OCI-LY7 (cell line): Measurements from ENCODE around the gene TMEM107. TPM values are rescaled to one million over a fixed set of nuclear protein-coding genes. Genes with fewer than 3 reads are reported as not detected.
A peak's percentile ranks its signal among the peaks of the same experiment; 100 is the strongest.

ENCODE experiments used
- BruUV-seq: library from RNA; stranded (reverse); fragments of 400-500 nt; replicated peaks from 2 replicates; lab custom pipeline; 2021; lab: Mats Ljungman, UMichigan
- CTCF ChIA-PET: fragments of 300-600 bp; sonication (Branson Sonifier 250); formaldehyde crosslinking; loops from one replicate; lab custom pipeline; 2022; ENCODE audit warnings: antibody characterized with exemption; ENCODE audit not compliant: unreplicated experiment; lab: Charles Lee
- POLR2A ChIA-PET: fragments of 300-600 bp; sonication (Branson Sonifier 250); formaldehyde crosslinking; loops from one replicate; lab custom pipeline; 2022; ENCODE audit warnings: antibody characterized with exemption; lab: Charles Lee
- DNase-seq: peaks from one replicate; pipeline ENCODE4 v3.0.0-alpha.2; 2015; ENCODE audit warnings: low spot score
- H2AFZ ChIP-seq: fragments of 200-600 bp; sonication (generic), shearing (Covaris generic); 2 replicates; pipeline ENCODE4 v1.6.1; 2014; ENCODE audit warnings: mild to moderate bottlenecking, antibody characterized with exemption, low read length, moderate library complexity
- H3K27ac ChIP-seq: fragments of 200-600 bp; sonication (generic); 2 replicates; pipeline ENCODE4 v1.5.1; 2014; ENCODE audit warnings: mixed run types, low read depth, mild to moderate bottlenecking, moderate library complexity, low read length, inconsistent platforms; ENCODE audit not compliant: poor library complexity, severe bottlenecking
- H3K36me3 ChIP-seq: fragments of 200-600 bp; sonication (generic); 2 replicates; pipeline ENCODE4 v1.6.1; 2014; ENCODE audit warnings: mild to moderate bottlenecking, antibody characterized with exemption, low read length, moderate library complexity, mixed read lengths; ENCODE audit not compliant: insufficient read depth
- H3K4me1 ChIP-seq: fragments of 200-600 bp; sonication (generic); 2 replicates; pipeline ENCODE4 v1.5.1; 2014; ENCODE audit warnings: mild to moderate bottlenecking, low read length; ENCODE audit not compliant: insufficient read depth, poor library complexity, severe bottlenecking
- H3K4me2 ChIP-seq: fragments of 200-600 bp; sonication (generic); 2 replicates; pipeline ENCODE4 v1.6.1; 2014; ENCODE audit warnings: mild to moderate bottlenecking, low read length
- H3K4me3 ChIP-seq: fragments of 200-600 bp; sonication (generic); 2 replicates; pipeline ENCODE4 v1.5.1; 2014; ENCODE audit warnings: mild to moderate bottlenecking, low read depth, low read length; ENCODE audit not compliant: poor library complexity, severe bottlenecking
- H3K79me2 ChIP-seq: fragments of 200-600 bp; sonication (generic); 2 replicates; pipeline ENCODE4 v1.6.1; 2016; ENCODE audit warnings: low read depth, mild to moderate bottlenecking, low read length, moderate library complexity, mixed read lengths; ENCODE audit not compliant: insufficient read depth
- H3K9me2 ChIP-seq: fragments of 200-600 bp; sonication (generic); 2 replicates; pipeline ENCODE4 v1.6.1; 2016; ENCODE audit warnings: mild to moderate bottlenecking, low read length, mixed read lengths; ENCODE audit not compliant: insufficient read depth
- H3K9me3 ChIP-seq: fragments of 200-600 bp; sonication (generic); 2 replicates; pipeline ENCODE4 v1.6.1; 2014; ENCODE audit warnings: mild to moderate bottlenecking, mixed run types, low read length, mixed read lengths
- H4K20me1 ChIP-seq: fragments of 200-600 bp; sonication (generic); 2 replicates; pipeline ENCODE4 v1.6.1; 2014; ENCODE audit warnings: mild to moderate bottlenecking, antibody characterized with exemption, low read length, moderate library complexity, mixed read lengths; ENCODE audit not compliant: insufficient read depth
- CTCF ChIP-seq: fragments of 200-600 bp; sonication (generic); conservative IDR thresholded peaks from 2 replicates; pipeline ENCODE4 v1.5.1; 2014; ENCODE audit warnings: mild to moderate bottlenecking, antibody characterized with exemption, low read length, moderate library complexity, mixed read lengths
- EZH2phosphoT487 ChIP-seq: fragments of 200-600 bp; sonication (generic); IDR thresholded peaks from 2 replicates; pipeline ENCODE4 v1.6.1; 2018; ENCODE audit warnings: low read depth, borderline replicate concordance, mild to moderate bottlenecking, mixed run types, antibody characterized with exemption, low read length, moderate library complexity, mixed read lengths
- intact Hi-C: fragments of 100-400 bp; cut with micrococcal nuclease; formaldehyde crosslinking; loops from one replicate; pipeline ENCODE4 v1.10.0; 2022; ENCODE audit not compliant: unreplicated experiment
- microRNA-seq: library from miRNA; unstranded; fragments of <30 nt; microRNA quantifications from one replicate; pipeline ENCODE4 v1.2.0, GENCODE V29; 2022; ENCODE audit warnings: borderline replicate concordance
- total RNA-seq, 2 experiments: library from RNA; depleted of rRNA in 1 of 2; stranded (reverse); fragments of >200 nt in 1 of 2; shearing (Covaris generic) in 1 of 2; gene quantifications; 2 replicates each; pipeline ENCODE4 v1.2.3, GENCODE V29; 2014 to 2022

TMEM107 gene
- total RNA-seq, 2 experiments from 2014 or later = 43.9 to 57.0 TPM

GRCh38 chr17:8122924-8123694 lies 53.1 kb downstream of the TMEM107 start:
- no peaks in the 10 kb centered on the region for H3K79me2 ChIP-seq
- H3K4me1 ChIP-seq = peaks cover 56% of the 10 kb centered on the region

More at GRCh38 chr17:8122924-8123694, 53.1 kb downstream of the TMEM107 start:
- TF ChIP-seq EZH2phosphoT487 (no peak), CTCF (no peak)
- ChIA-PET POLR2A (no interaction called here), CTCF (no interaction called here)
- intact Hi-C loops = loop anchor here (5.0 kb wide), 2 partner anchors 164 to 286 kb away; partner anchors contain the start of gene RANGRF
- Histone ChIP-seq H3K36me3 (no peaks in the 10 kb centered on the region), H4K20me1 (0 out of 2 replicates have a peak, but pooled peaks cover 3% of the 10 kb centered on the region), H3K4me2 (peak overlapping the region; percentile 98), H2AFZ (no peak overlapping the region), H3K9me3 (no peaks in the 10 kb centered on the region), H3K9me2 (no peaks in the 10 kb centered on the region), H3K27ac (no peak overlapping the region), H3K4me3 (peak overlapping the region; percentile 79)
- no TSS peak for BruUV-seq
- peak; percentile 37 for DNase-seq

Small RNA genes within 50 kb of the gene (microRNA-seq; reads per million reads assigned to microRNA genes)
- gene MIR4521 = 1,646 reads per million, percentile 85 among the genes with 10 or more reads in this experiment
- gene MIR6883 = not detected

Other genes starting within 250 kb of the TMEM107 start
- 4.3 and 5.6 TPM in 2 replicates for gene KCNAB3, start 246.5 kb downstream of the TMEM107 start, total RNA-seq (2014; rRNA removed; shearing (Covaris generic))
- 14.3 and 17.3 TPM in 2 replicates for gene KCNAB3, start 246.5 kb downstream of the TMEM107 start, total RNA-seq (2022)
- gene TRAPPC1, start 244.4 kb downstream of the TMEM107 start, total RNA-seq (2014; rRNA removed; shearing (Covaris generic)) = 40.2 and 41.0 TPM in 2 replicates
- gene TRAPPC1, start 244.4 kb downstream of the TMEM107 start, total RNA-seq (2022) = 150 and 178 TPM in 2 replicates
- gene CNTROB, start 244.2 kb downstream of the TMEM107 start, total RNA-seq (2014; rRNA removed; shearing (Covaris generic)) = 49.1 and 55.4 TPM in 2 replicates
- gene CNTROB, start 244.2 kb downstream of the TMEM107 start, total RNA-seq (2022) = 72.3 and 80.3 TPM in 2 replicates
- not detected in 2 replicates for gene GUCY2D, start 173.8 kb downstream of the TMEM107 start, total RNA-seq (2014; rRNA removed; shearing (Covaris generic))
- gene GUCY2D, start 173.8 kb downstream of the TMEM107 start, total RNA-seq (2022) = not detected in 2 replicates
- not detected in 2 replicates for gene ALOX15B, start 137.3 kb downstream of the TMEM107 start, total RNA-seq (2014; rRNA removed; shearing (Covaris generic))
- not detected in 2 replicates for gene ALOX15B, start 137.3 kb downstream of the TMEM107 start, total RNA-seq (2022)
- gene ALOX12B, start 88.7 kb downstream of the TMEM107 start, total RNA-seq (2014; rRNA removed; shearing (Covaris generic)) = 2.0 TPM in 1 of 2 replicates, not detected in the other
- 4.5 and 5.3 TPM in 2 replicates for gene ALOX12B, start 88.7 kb downstream of the TMEM107 start, total RNA-seq (2022)
- gene ALOXE3, start 57.9 kb downstream of the TMEM107 start, total RNA-seq (2014; rRNA removed; shearing (Covaris generic)) = not detected in 2 replicates
- 0.10 TPM in 1 of 2 replicates, not detected in the other for gene ALOXE3, start 57.9 kb downstream of the TMEM107 start, total RNA-seq (2022)
- 0.44 and 0.75 TPM in 2 replicates for gene HES7, start 52.3 kb downstream of the TMEM107 start, total RNA-seq (2014; rRNA removed; shearing (Covaris generic))
- gene HES7, start 52.3 kb downstream of the TMEM107 start, total RNA-seq (2022) = 4.6 and 5.8 TPM in 2 replicates
- 13.9 and 15.4 TPM in 2 replicates for gene PER1, start 24.0 kb downstream of the TMEM107 start, total RNA-seq (2014; rRNA removed; shearing (Covaris generic))
- 38.0 and 48.0 TPM in 2 replicates for gene PER1, start 24.0 kb downstream of the TMEM107 start, total RNA-seq (2022)
- 10.4 and 21.2 TPM in 2 replicates for gene VAMP2, start 13.4 kb downstream of the TMEM107 start, total RNA-seq (2014; rRNA removed; shearing (Covaris generic))
- 40.9 and 45.1 TPM in 2 replicates for gene VAMP2, start 13.4 kb downstream of the TMEM107 start, total RNA-seq (2022)
- gene BORCS6, start 13.8 kb upstream of the TMEM107 start, total RNA-seq (2014; rRNA removed; shearing (Covaris generic)) = 13.9 and 14.3 TPM in 2 replicates
- 12.0 and 12.7 TPM in 2 replicates for gene BORCS6, start 13.8 kb upstream of the TMEM107 start, total RNA-seq (2022)
- gene AURKB, start 34.2 kb upstream of the TMEM107 start, total RNA-seq (2014; rRNA removed; shearing (Covaris generic)) = 248 and 283 TPM in 2 replicates
- 310 and 323 TPM in 2 replicates for gene AURKB, start 34.2 kb upstream of the TMEM107 start, total RNA-seq (2022)
- gene CTC1, start 71.7 kb upstream of the TMEM107 start, total RNA-seq (2014; rRNA removed; shearing (Covaris generic)) = 36.2 and 50.3 TPM in 2 replicates
- gene CTC1, start 71.7 kb upstream of the TMEM107 start, total RNA-seq (2022) = 97.6 and 122 TPM in 2 replicates
- gene PFAS, start 72.9 kb upstream of the TMEM107 start, total RNA-seq (2014; rRNA removed; shearing (Covaris generic)) = 114 and 122 TPM in 2 replicates
- gene PFAS, start 72.9 kb upstream of the TMEM107 start, total RNA-seq (2022) = 170 and 180 TPM in 2 replicates
- 30.6 and 32.2 TPM in 2 replicates for gene RANGRF, start 112.3 kb upstream of the TMEM107 start, total RNA-seq (2014; rRNA removed; shearing (Covaris generic))
- 43.3 and 46.7 TPM in 2 replicates for gene RANGRF, start 112.3 kb upstream of the TMEM107 start, total RNA-seq (2022)
- gene SLC25A35, start 119.0 kb upstream of the TMEM107 start, total RNA-seq (2014; rRNA removed; shearing (Covaris generic)) = 3.9 and 4.5 TPM in 2 replicates
- gene SLC25A35, start 119.0 kb upstream of the TMEM107 start, total RNA-seq (2022) = 23.8 and 27.8 TPM in 2 replicates
- not detected in 2 replicates for gene ARHGEF15, start 133.9 kb upstream of the TMEM107 start, total RNA-seq (2014; rRNA removed; shearing (Covaris generic))
- gene ARHGEF15, start 133.9 kb upstream of the TMEM107 start, total RNA-seq (2022) = not detected in 2 replicates
- not detected in 2 replicates for gene ODF4, start 163.5 kb upstream of the TMEM107 start, total RNA-seq (2014; rRNA removed; shearing (Covaris generic))
- gene ODF4, start 163.5 kb upstream of the TMEM107 start, total RNA-seq (2022) = not detected in 2 replicates
- 4,013 and 5,038 TPM in 2 replicates for gene RPL26, start 206.8 kb upstream of the TMEM107 start, total RNA-seq (2014; rRNA removed; shearing (Covaris generic))
- 3,139 and 3,331 TPM in 2 replicates for gene RPL26, start 206.8 kb upstream of the TMEM107 start, total RNA-seq (2022)
- 0.06 TPM in 1 of 2 replicates, not detected in the other for gene RNF222, start 221.4 kb upstream of the TMEM107 start, total RNA-seq (2014; rRNA removed; shearing (Covaris generic))
- gene RNF222, start 221.4 kb upstream of the TMEM107 start, total RNA-seq (2022) = 0.15 TPM in 2 replicates